Neutrophil (primary cell): ENCODE data around the gene TMEM175.

ENCODE experiments used
- H3K27ac ChIP-seq: fragments of 200-600 bp; sonication (generic); 2 replicates; pipeline ENCODE4 v1.5.1; 2016; ENCODE audit warnings: mild to moderate bottlenecking, moderate library complexity
- H3K27me3 ChIP-seq: fragments of 200-600 bp; sonication (generic); 2 replicates; pipeline ENCODE4 v1.6.0; 2016; ENCODE audit warnings: mild to moderate bottlenecking
- H3K36me3 ChIP-seq: fragments of 200-600 bp; sonication (generic); 2 replicates; pipeline ENCODE4 v1.5.1; 2017
- H3K4me1 ChIP-seq, 2 experiments: fragments of 200-600 bp in 1 of 2; sonication (generic) in 1 of 2; 1 replicate in 1 of 2; 2 replicates in 1 of 2; pipeline versions ENCODE4 v1.5.1 to v1.6.1; 2013 to 2016; ENCODE audit warnings: low read depth in 1 of 2, low read length in 1 of 2, mild to moderate bottlenecking in 1 of 2, moderate library complexity in 1 of 2; ENCODE audit not compliant: control insufficient read depth in 1 of 2, insufficient read depth in 1 of 2
- H3K4me3 ChIP-seq, 2 experiments: fragments of 200-600 bp in 1 of 2; sonication (generic) in 1 of 2; 1 replicate in 1 of 2; 2 replicates in 1 of 2; pipeline ENCODE4 v1.5.1; 2013 to 2016; ENCODE audit warnings: low read depth in 1 of 2, low read length in 1 of 2, mild to moderate bottlenecking in 1 of 2, moderate library complexity in 1 of 2
- H3K9me3 ChIP-seq: fragments of 200-600 bp; sonication (generic); 2 replicates; pipeline ENCODE4 v1.5.1; 2016
- TF ChIP-seq, protein P1 (sequence below): fragments of 200-600 bp; sonication (generic); IDR thresholded peaks from 2 replicates; pipeline ENCODE4 v1.5.1; 2016; ENCODE audit warnings: antibody characterized with exemption

Gene TMEM175

DNA sequence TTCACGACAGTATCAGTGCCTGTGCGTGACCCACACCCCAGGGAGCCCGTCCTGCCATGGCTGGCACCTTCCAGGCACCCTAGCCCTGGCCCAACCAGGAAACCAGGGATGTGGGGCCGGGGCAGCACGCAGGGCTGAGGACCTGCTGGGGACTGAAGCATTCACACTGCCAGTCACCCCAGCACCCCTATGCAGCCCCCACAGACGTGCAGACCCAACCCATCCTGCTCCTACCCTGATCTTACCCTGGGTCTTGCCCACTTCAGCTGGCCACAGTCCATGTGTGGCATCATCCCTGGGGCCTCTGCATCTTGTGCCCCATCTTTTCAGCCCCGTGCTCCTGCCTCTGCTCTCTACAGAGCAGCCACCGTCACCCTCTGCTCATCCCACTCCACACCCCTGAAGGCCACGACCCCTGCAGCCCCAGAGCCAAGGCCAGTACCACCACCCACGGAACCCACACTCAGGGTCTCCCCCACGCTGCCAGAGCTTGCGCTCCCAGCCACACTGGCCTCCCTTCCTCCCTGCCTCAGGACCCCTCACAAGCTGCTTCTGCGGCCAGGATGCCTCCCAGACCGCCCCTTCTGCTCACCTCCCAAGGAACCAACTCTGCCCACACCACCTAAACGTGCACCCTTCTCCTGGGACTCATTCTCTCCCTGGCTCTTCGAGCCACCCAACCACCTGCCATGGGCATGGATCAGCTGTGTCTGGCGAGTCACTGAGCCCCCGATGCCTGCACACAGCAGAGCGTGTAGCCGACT is 25.7 kb upstream of the TMEM175 start:
- Histone ChIP-seq H3K27me3 (no peaks in the 10 kb centered on the region), H3K27ac (no peak overlapping the region), H3K9me3 (no peaks in the 10 kb centered on the region), H3K4me3 (no peak overlapping the region), H3K36me3 (peaks cover 90% of the 10 kb centered on the region), H3K4me1 (no peaks in the 10 kb centered on the region)
- TF ChIP-seq, protein P1, sequence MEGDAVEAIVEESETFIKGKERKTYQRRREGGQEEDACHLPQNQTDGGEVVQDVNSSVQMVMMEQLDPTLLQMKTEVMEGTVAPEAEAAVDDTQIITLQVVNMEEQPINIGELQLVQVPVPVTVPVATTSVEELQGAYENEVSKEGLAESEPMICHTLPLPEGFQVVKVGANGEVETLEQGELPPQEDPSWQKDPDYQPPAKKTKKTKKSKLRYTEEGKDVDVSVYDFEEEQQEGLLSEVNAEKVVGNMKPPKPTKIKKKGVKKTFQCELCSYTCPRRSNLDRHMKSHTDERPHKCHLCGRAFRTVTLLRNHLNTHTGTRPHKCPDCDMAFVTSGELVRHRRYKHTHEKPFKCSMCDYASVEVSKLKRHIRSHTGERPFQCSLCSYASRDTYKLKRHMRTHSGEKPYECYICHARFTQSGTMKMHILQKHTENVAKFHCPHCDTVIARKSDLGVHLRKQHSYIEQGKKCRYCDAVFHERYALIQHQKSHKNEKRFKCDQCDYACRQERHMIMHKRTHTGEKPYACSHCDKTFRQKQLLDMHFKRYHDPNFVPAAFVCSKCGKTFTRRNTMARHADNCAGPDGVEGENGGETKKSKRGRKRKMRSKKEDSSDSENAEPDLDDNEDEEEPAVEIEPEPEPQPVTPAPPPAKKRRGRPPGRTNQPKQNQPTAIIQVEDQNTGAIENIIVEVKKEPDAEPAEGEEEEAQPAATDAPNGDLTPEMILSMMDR = no peak

DNA sequence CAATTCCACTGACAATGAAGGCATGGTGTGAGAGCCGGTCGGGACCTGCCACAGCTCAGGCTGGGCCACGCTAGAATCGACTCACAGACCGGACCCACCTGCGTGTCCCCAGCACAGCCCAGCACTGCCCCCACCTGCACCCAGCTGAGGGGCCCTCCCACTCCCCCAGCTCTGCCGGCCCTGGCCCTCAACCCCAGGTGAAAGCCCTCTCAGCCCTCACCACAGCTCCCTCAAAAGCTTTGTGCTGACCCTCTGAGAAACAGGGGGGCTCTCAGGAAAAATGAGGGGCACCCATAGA is 25.2 kb upstream of the TMEM175 start:
- TF ChIP-seq, protein P1 = no peak

DNA sequence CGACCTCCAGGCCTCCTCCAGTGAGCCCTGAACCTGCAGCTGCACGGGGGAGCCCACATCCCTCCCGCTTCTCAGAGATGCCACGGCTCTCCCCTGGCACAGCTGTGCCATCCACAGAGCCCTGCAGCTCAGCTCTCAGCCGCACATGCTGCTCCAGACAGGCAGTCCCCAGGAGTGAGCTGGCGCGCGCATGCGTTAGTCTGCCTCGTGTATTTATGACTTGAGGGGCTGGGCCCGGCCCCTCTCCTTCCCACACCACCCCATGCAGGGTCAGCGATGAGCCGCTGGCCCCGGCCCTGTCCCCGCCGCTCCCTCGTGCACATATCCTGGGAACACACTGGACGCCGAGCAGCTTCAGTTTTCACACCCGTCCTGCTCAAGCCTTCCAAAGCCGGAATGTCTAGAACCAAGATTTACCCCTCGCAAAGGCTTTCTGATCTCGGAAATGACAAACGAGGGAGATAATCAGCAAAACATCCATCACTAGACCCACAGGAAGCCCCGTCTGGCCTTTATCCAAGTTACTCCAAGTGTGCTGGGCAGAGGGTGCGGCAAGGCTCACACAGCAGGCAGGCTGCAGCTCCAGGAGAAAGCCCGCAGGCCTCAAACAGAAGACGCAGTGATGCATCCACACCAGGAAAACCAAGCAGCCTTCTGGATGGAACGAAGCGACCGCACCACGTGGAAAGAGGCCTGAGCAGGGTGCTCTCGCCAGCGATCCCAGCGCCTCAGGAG is 24.4 kb upstream of the TMEM175 start:
- Histone ChIP-seq H3K27ac (no peak overlapping the region), H3K4me3 (no peak overlapping the region), H3K36me3 (peaks cover 97% of the 10 kb centered on the region), H3K27me3 (no peaks in the 10 kb centered on the region), H3K4me1 (no peaks in the 10 kb centered on the region), H3K9me3 (no peaks in the 10 kb centered on the region)
- TF ChIP-seq, protein P1 = no peak

More for the DNA sequence above, 25.2 kb upstream of the TMEM175 start:
- no peak overlapping the region for H3K27ac ChIP-seq
- no peaks in the 10 kb centered on the region for H3K27me3 ChIP-seq
- no peaks in the 10 kb centered on the region for H3K4me1 ChIP-seq
- peaks cover 91% of the 10 kb centered on the region for H3K36me3 ChIP-seq
- no peak overlapping the region for H3K4me3 ChIP-seq
- H3K9me3 ChIP-seq = no peaks in the 10 kb centered on the region

DNA sequence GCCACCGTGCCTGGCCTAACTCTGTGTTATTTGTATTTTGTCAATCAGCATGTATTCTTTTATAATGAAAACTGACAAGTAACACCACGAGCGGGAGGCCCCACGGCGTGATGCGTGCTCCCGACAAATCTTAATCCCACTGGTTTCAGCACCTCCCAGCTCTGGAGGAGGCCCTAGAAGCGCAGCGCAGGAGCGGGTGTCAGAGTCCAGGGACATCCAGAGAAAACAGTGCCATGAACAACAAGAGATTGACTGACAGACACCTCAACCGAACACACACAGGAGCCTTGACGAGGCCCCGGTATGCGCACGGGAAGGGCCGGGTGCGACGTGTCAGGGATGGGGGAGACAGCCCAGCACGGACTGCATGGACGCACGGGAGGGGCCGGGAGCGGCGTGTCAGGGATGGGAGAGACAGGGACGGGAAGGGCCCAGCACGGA is 23.1 kb upstream of the TMEM175 start:
- TF ChIP-seq, protein P1 = no peak
- H3K36me3 ChIP-seq = peaks cover 88% of the 10 kb centered on the region
- no peaks in the 10 kb centered on the region for H3K4me1 ChIP-seq
- H3K27me3 ChIP-seq = no peaks in the 10 kb centered on the region
- no peak overlapping the region for H3K27ac ChIP-seq
- no peak overlapping the region for H3K4me3 ChIP-seq
- no peaks in the 10 kb centered on the region for H3K9me3 ChIP-seq

DNA sequence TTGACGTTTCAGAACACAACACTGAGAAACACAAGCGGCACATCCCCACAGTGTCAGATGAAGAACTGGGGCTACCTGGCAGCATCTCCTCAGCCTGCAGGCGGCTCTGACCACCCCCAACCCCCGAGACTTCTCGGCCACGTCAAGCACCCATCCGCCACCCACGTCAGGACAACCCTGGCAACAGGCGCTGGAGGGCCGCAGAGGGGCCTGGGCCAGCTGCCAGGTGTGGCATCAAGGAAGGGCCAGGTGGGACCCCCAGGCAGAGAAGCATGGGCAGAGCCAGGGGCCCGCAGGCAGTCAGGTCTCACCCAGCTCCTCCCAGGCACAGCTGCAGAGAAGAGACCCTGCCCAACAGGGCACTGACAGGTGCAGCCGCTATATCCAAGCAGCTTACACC is 22.4 kb upstream of the TMEM175 start:
- H3K4me3 ChIP-seq = no peak overlapping the region
- H3K9me3 ChIP-seq = no peaks in the 10 kb centered on the region
- TF ChIP-seq, protein P1 = no peak
- peaks cover 81% of the 10 kb centered on the region for H3K36me3 ChIP-seq
- H3K27me3 ChIP-seq = no peaks in the 10 kb centered on the region
- H3K4me1 ChIP-seq = peaks cover 1 to 2% of the 10 kb centered on the region in 2 experiments
- no peak overlapping the region for H3K27ac ChIP-seq
